ENCODE data around the gene IKZF1.

Gene IKZF1

DNA sequence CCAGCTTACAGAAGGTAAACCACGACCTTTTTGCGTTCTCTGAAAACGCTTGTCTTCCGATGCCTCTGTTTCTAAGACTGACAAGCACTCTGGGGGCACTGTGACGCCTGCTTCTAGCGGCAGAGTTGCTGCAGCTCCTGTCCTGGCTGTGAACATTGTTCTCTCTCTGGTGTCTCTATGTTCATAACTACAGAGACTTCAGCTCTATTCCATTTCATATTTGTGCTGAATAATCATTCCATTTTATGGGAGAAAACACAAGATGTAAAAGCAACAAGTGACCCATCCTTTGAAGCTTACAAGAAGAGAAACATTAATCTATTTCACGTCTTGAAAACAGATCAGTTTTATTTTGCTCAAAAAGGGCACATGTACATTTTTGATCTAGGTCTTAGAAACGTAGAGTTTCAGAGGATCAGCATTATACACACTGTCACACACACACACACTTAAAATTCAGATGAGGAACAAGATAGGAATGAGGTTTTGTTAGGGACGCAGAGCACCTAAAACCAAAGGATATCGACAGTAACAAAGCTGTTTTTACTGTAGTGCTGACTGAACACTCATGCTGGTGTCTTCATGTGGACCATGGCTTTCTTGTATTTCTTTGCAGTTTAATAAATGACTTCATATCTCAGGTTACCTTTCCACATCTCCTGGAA is 3.0 kb downstream of the IKZF1 start:
- no peak for DNase-seq
- intact Hi-C loops (cut with DNase I) = no loop called here

DNA sequence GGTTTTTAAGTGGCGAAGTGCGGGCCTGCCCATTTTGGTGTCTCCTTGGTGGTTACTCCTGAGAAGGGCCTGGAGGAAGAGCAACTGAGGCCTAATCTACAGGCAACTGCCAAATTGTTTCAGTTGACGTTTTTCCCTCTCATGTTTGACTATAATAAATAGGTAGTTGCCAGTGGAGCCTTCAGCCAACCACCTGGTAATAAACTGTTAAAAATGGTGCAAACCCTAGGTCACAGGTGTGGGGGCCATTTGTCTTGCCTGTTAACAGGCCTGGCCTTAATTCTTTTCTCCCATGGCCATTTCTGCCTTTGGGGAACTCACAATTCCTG is 3.7 kb downstream of the IKZF1 start:
- intact Hi-C loops (cut with DNase I) = no loop called here

DNA sequence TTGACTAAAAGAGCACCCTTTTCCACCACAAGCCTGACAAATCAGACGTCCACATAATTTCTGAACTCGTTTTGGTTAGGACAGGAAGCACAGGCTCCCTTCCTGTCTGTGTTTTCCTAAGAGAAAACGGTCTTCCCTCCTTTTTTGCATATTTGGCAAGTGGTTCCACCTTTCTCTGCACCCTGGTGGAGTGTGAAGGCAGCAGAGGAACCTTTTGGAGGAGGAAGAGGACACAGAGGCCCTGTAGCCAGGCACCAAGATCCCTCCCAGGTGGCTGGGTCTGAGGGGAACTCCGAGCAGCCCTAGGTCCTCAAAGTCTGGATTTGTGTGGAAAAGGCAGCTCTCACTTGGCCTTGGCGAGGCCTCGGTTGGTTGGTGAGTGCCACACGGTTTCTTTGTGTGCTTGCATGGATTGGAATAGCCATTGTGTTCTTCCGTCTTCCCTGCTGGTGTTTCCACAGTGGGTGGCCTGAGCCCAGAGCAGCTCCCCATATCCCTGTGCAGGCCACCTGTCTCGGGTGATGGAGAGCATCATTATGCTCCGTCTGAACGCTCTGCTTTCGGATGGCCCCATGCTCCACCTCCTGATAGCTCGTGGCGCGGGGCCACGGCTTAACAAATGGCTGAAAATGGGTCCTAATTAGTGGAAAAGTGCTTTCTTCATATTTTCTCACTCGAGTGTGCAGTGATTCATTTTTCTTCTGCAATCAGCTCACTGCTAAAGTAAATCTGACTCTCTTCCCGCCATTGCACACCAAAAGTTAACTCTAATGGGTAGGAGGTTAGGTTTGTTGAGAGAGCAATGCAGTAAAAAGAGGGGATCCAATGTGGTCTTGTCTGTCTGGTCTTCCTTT is 4.2 kb downstream of the IKZF1 start:
- DNase-seq = no peak
- intact Hi-C loops (cut with DNase I) = no loop called here

More for the DNA sequence above, 3.7 kb downstream of the IKZF1 start:
- no peak for DNase-seq

DNA sequence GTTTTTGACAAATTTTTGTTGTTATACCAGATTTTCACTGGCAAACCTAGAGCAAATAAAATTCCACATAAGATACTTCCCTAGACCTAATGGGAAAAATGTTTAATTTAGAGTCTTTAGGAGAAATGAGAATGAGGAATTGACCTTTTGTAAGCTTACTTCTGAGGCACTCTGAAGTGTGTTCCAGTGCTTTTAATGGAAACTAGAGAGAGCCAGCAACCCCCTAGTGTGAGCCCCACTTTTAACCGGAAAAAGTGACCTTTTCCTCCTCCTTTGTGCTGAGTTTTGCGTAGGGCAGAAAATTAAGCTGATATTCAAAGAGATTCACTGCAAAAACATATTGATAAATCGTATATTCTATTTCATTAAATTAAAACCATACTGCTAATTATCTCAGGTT is 5.2 kb downstream of the IKZF1 start:
- intact Hi-C loops (cut with DNase I) = no loop called here
- DNase-seq = no peak

DNA sequence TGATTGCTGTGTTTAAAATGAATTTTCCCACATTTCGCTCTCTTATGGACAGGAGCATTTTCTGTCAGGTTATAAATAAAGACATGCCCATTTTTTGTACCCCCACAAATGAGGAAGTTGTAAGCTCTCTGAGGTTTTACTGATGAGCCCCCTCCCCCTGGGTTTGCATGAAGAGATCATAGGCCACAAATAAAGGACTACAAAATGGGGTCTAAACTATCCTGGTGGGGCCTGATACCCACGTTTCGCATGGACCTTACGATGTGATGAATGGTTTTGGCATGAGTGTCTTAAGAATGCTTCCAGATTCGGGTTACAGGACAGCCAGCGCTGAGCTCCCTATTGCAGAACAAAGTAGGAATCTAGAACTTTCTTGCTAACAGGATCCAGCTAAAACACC is 5.8 kb downstream of the IKZF1 start:
- intact Hi-C loops (cut with DNase I) = no loop called here
- DNase-seq = no peak

DNA sequence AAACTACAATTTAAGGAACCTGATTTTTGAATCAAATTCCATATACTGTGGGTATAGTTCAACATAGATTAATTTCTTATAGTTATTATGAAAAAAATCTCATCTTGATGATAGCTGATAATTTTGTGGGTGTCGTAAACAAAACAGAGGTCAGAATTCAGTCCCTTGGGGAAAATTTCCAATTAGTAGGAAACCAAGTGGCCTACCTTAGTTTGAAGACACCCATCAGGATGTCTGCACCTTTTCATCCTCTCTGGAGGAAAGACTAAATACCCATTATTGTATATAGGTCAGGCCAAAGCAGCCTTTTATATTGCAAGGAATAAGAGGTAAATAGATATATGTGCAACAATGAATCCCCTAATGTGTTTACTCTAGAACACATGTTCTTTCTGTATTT is 6.4 kb downstream of the IKZF1 start:
- no peak for DNase-seq
- intact Hi-C loops (cut with DNase I) = no loop called here

DNA sequence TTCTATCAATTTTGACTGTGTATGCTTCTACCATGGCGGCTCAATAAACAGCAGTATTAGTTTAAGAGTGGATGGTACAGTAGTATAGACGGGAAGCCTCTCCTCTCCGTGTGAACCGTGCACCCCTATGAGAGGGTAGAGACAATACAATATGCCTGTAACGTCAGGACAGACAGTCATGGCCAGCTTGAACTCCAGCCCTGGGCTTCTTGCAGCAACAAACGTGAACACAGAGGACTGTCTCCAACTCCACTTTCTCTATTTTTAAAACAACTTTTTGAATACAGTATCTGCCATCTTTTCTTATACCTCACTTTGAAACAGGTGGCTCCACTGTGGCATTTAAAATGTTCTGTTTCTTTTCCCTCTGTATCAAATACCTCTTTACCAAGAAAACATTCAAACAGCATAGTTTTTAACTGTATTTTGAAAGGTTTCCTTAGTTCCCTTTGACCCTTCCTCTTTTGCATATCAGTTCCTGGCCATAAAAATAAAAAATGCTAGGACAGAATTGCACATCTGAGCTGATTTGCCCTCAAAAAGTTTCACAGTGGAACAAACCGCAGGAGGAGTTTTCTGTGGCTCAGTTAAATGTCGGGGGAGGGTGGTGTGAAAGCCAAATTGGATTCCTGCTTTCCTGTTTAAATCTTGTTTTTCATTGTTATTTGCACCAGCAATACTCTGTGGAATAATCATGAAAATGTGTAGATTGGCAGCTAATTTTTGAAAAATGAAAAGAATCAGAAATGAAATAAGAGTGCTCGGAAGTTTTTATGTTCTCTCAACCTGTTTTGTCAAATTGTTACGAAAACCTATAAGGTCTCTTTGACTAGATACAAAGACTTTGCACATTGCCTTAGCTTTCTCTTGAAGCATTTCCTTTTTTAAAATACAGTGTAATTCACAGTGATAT is 8.0 kb downstream of the IKZF1 start:
- intact Hi-C loops (cut with DNase I) = no loop called here
- no peak for DNase-seq

DNA sequence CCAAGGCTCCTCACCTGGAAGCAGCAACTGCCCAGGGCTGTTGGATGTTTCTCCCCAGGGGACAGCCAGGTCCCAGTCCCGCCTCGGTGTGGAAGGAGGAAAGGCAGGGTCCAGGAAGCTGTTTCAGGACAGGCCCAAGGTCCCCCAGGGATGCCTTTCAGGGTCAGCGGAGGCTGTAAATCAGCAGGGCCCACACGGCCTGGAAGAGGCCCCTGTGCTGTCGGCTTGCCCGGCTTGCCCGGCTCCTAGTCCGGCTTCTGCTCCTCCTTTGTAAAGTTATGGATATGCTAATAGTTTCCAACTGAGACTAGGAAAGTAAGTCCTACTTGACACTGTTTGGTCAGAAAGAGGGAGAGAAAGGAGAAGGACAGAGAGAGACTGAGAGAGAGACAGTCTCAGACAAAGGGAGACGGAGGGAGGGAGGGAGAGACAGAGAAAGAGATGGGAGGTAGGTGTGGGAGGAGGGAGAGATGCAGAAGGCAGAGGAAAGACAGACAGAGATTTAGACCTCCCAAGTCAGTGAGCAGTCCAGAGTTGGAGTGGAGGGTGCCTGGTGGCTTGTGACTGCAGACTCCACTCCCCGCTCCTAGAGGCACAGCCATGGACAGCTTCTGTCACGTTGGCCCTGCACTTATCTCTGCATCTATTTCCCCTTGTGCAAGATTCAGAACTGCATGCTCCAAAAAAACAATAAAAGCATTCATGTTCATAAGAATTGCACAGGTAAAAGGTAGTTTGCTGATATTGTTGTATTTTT is 10.5 kb downstream of the IKZF1 start:
- intact Hi-C loops (cut with DNase I) = no loop called here
- DNase-seq = peak in 1 of 10 donors; percentile 61

DNA sequence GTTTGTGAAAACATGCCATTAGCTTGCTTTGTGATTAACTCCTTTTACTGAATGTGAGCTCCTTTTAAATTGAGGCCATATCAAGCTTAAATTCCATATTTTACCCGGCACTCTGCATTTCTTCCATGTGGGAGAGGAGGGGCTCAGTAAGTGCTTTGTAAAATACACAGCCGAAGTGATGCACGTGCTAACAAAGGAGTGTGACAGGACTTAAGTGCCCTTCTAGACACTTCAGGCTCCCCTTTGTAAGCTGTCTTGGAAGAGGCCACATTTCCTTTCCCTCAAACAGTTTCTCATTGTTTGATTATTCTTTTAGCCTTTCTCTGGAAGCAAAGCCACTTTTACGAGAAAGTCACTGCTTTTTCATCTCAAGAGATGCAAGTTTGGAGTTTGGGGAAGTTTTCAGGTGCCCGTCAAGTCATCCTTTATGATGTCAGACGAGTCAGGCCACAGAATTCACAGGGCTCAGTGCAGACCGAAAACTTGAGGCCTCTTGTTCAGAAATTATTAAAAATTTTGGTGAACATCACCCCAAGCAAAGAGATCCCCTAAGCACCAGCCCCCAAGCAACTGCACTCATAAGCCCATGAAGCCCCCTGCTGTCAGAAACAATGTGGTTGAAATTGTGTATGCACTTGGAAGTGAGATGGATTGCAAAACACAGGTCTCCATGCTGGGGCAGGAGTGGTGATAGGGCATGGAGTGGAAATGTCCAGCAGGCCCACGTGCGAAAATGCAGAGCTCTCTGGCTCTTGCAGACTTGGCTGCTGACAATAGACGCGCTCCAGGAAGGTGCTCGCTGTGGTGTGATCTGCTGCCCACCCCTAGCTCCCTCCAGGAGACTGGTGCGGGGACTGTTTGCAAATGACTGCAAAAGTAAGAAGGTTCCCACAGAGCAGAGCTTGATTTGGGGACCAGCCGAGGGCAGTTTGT is 11.5 kb downstream of the IKZF1 start:
- intact Hi-C loops (cut with DNase I) = no loop called here
- DNase-seq = peak in 1 of 10 donors; percentile 59

DNA sequence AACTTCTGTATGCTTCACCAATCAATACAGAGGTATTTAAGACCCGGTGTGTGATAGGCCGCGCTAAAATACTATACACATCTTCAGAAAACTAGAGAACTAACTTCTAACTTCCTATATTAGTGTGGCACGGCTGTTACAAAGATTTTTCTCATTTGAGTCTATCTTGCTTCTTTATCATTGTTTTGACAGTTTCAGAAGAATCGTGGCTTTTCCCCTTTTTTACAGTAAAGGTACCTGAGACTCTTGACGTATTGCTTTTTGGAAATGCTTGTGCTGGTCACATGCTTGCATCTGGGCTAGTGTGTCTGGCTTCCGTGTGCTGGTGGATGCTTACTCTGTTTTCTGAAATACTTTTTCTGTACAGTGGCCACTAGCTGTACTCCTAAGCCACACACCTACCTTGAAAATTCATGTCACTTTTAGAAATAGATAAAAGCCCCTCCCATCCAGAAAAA is 12.7 kb downstream of the IKZF1 start:
- intact Hi-C loops (cut with DNase I) = no loop called here
- no peak for DNase-seq

DNA sequence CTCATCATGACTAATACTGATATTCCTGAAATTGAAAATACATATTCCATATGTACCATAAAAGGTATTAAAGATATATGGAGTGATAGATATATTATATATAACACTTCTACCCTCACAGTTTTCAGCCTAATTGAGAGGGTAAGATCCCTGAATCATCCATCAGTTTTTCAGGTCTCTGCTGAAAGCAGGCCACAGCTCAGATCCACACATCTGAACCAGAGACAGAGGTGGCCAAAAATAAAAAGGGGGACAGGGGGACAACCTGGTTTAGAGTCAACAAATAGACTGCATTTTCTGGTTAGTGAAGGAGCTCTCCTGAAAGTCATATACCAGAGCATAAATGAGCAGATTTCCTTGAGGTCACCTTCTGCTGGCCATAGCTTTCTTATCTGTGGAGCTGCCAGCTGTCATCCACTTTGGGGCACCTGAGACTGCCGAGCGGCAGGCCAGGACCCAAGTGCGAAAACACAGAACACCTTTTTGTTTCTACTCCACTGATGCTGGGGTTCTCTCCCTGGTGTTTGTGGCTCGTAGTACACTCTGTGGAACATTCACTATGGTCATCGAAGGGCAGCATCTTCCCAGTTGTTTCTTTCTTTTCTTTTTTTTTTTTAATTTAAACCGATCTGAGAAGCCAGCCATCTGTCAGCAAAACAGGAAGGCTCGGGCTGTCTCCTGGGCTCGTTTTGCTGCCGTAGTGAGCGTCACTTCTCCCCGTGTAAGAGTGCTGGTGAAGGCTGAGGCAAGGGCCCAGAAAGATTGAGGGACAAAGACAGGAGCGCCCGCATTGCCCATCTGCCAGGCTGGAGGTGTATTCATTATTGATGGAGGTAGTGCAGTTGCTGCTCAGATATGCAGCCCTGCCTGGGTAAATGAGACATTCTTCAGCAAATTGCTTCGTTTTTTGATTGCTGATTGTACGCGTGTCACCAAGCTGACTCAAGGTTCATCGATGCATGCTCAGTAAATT is 13.5 kb downstream of the IKZF1 start:
- intact Hi-C loops (cut with DNase I) = no loop called here
- no peak for DNase-seq

DNA sequence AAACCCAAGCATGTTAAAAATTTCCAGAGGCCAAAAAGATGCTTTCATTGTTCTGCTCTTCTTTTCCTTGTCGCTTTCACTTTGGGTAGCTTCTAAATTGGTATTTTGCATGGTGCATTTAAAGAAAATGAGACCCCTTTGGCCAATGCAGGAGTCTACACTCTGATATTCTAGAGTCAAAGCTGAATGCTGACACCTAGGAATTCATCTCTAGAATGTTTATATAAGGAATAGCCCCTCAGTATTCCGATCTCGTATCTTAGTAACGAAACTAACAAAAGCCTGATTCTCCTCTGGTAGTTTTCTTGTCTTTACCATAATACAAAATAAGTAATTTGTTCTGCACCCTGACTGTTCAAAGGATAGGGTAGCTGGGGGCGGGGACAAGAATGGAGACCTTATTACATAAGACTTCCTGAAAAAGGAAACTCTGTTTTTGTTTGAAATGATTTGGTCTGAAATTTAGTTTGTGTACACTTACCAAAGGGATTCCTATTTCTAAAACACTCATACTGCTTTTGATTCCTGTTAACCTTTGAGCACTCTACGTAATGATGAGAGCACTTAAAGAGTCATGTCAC is 17.1 kb downstream of the IKZF1 start:
- DNase-seq = no peak
- intact Hi-C loops (cut with DNase I) = no loop called here

DNA sequence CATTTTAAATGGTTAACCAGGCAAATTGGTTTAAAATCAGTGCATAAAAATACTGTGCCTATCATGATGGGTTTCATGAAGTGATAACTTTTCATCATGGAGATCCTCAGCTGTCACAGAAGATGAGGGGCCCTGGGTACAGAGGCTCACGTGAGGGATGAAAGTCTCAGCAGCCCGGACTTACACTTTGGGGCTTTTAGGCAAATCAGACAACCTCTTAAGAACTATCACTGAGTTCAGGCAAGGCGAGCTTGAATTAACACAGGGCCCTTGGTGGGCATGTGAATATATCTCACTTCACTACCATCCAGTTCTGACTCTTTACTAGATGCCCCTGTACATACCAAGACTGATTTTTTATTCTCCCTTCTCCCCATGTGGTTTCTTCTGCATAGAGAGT is 19.6 kb downstream of the IKZF1 start:
- intact Hi-C loops (cut with DNase I) = no loop called here
- DNase-seq = no peak

DNA sequence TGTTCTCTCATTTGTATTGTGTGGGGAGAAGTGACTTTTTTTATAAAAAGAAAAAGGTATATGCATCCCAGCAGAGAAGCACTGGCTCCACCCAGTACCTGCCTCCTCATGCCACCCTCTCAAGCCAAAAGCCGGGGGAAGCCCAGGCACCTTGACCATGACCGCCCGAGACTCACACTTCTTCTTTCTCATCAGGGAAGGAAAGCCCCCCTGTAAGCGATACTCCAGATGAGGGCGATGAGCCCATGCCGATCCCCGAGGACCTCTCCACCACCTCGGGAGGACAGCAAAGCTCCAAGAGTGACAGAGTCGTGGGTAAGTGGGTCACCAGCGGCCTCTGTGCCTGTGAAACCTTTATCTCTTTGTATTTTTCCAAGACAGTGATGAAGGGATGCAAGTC is 22.9 kb downstream of the IKZF1 start:
- no peak for DNase-seq
- intact Hi-C loops (cut with DNase I) = no loop called here

DNA sequence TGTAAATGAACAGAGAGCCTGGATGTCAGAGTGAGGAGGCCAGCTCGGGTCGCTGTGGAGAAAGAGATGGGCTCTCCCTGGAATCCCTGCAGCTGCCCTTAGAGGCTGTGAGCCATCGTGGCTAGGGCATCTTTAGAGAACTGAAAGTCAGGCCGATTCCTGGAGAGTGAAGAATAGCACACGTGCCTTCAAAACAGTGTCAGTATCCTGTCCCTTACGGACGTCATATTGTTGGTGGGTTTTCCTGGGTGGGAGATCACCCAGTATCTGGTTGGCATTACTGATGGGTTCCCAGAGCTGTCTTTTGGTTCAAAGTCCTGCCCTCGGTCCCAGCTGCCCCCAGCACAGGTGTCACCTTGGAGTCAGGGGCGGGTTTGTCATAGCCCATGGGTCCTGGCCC is 25.3 kb downstream of the IKZF1 start:
- intact Hi-C loops (cut with DNase I) = no loop called here
- no peak for DNase-seq

DNA sequence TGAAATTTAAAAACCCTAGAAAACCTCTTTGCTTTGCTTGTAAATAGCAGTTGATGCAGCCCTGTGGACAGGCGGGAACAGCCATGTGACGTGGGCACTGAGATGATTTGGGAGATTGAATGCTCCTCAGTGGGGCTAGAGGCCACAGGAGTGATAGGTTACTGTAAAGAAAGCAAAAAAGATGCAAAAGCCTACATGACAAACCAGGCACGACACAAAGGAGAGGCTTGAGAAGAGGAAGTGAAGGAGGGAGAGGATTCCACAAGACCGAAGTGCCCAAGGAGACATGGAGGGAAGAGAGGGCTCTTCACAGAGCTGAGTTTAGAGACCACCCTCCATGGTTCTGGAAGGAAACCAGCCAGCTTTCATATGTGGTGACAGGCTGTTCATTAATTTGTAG is 25.7 kb downstream of the IKZF1 start:
- no peak for DNase-seq
- intact Hi-C loops (cut with DNase I) = no loop called here

DNA sequence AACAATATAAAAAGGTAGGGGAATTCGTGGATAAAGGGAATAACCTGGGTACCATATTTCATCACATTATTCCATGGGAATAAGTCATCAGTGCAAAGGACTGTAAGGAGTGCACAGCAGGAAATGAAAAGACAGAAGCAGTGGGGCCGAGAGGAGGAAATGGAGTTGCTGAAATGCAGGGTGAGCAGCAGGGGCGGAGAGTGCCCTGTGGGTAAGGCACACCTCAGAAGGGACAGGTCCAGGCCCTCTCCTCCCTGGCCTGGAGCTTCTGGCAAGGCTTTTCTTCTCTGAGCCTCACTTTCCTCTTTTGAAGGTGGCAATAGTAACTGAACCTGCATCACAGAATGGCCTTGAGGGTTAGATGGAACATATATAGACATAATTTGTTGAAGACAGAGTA is 26.2 kb downstream of the IKZF1 start:
- intact Hi-C loops (cut with DNase I) = no loop called here
- DNase-seq = no peak

Measured in posterior cingulate gyrus (tissue), 11 donors.